GM19043 (cell line): ENCODE measurements around the gene TLCD2.
A peak's percentile ranks its signal among the peaks of the same experiment; 100 is the strongest.
"Not testable (repeated sequence)": the region's sequence is repeated elsewhere in the genome, so short reads cannot be mapped to it uniquely, and the experiment has no call there.

Source experiments
- ATAC-seq: cut with Tn5 transposase; IDR thresholded peaks from one replicate; pipeline ENCODE4 v1.9.1; 2021; ENCODE audit warnings: low read depth; ENCODE audit not compliant: unreplicated experiment

TLCD2 gene

GRCh38 chr17:1695365-1695764 lies 14.8 kb downstream of the TLCD2 start:
- ATAC-seq, result no peak

- no peak for ATAC-seq
Observed at GRCh38 chr17:1693339-1693738, 16.8 kb downstream of the TLCD2 start.

- ATAC-seq, result no peak
Observed at GRCh38 chr17:1690544-1691221, 19.5 kb downstream of the TLCD2 start.

- not testable (repeated sequence) for ATAC-seq
Observed at GRCh38 chr17:1688405-1688804, 21.8 kb downstream of the TLCD2 start.

- no peak for ATAC-seq
Observed at GRCh38 chr17:1686086-1686485, 24.1 kb downstream of the TLCD2 start.

GRCh38 chr17:1684378-1685189 lies 25.6 kb downstream of the TLCD2 start, which contains the start of gene PRPF8:
PRPF8 (minus strand) TSS chr17:1684867; CDS start chr17:1684571, 296 bp downstream.
- peak; percentile 96 for ATAC-seq

GRCh38 chr17:1683459-1683858 lies 26.7 kb downstream of the TLCD2 start:
- ATAC-seq, result no peak

- ATAC-seq, result no peak
Observed at GRCh38 chr17:1676401-1676800, 33.8 kb downstream of the TLCD2 start.

GRCh38 chr17:1673041-1673785 lies 37.0 kb downstream of the TLCD2 start:
- ATAC-seq, result no peak

GRCh38 chr17:1663934-1664333 lies 46.2 kb downstream of the TLCD2 start:
- not testable (repeated sequence) for ATAC-seq

- no peak for ATAC-seq
Observed at GRCh38 chr17:1661045-1661444, 49.1 kb downstream of the TLCD2 start.

- ATAC-seq, result no peak
Observed at GRCh38 chr17:1658100-1658499, 52.1 kb downstream of the TLCD2 start.

GRCh38 chr17:1653735-1654134 lies 56.4 kb downstream of the TLCD2 start:
- no peak for ATAC-seq

GRCh38 chr17:1652794-1653193 lies 57.4 kb downstream of the TLCD2 start:
- not testable (repeated sequence) for ATAC-seq
